MCF 10A (cell line): ENCODE results near the gene CAPN11. TPM values are rescaled to one million over a fixed set of nuclear protein-coding genes. Genes with fewer than 3 reads are reported as not detected.

ENCODE experiments used
- BruUV-seq: library from RNA; stranded (reverse); fragments of 400-500 nt; replicated peaks from 2 replicates; lab custom pipeline; 2021; lab: Mats Ljungman, UMichigan
- CTCF ChIA-PET: fragments of 300-600 bp; sonication (Branson Sonifier 250); formaldehyde crosslinking; extraction: SDS; loops from one replicate; lab custom pipeline; 2021; ENCODE audit warnings: antibody characterized with exemption, inconsistent platforms; lab: Yijun Ruan, JAX
- POLR2A ChIA-PET: fragments of 300-600, 350-650 bp; sonication (Branson Sonifier 250); formaldehyde crosslinking; extraction: SDS; loops from one replicate; lab custom pipeline; 2020; ENCODE audit warnings: antibody characterized with exemption, inconsistent platforms; lab: Yijun Ruan, JAX
- DNase-seq: peaks from one replicate; pipeline ENCODE4 v3.0.0-alpha.2; 2018; ENCODE audit not compliant: unreplicated experiment
- H3K27ac Mint-ChIP-seq: one replicate; pipeline ENCODE4 v1.8.0; 2022; ENCODE audit warnings: mild to moderate bottlenecking, low read depth, mixed read lengths; ENCODE audit not compliant: unreplicated experiment
- H3K27me3 Mint-ChIP-seq: one replicate; pipeline ENCODE4 v1.8.0; 2022; ENCODE audit warnings: mixed read lengths; ENCODE audit not compliant: insufficient read depth, unreplicated experiment
- H3K36me3 Mint-ChIP-seq: one replicate; pipeline ENCODE4 v1.8.0; 2022; ENCODE audit warnings: mild to moderate bottlenecking, moderate library complexity, mixed read lengths; ENCODE audit not compliant: insufficient read depth, unreplicated experiment
- H3K4me1 Mint-ChIP-seq: one replicate; pipeline ENCODE4 v1.8.0; 2022; ENCODE audit warnings: mixed read lengths; ENCODE audit not compliant: insufficient read depth, unreplicated experiment
- H3K4me3 Mint-ChIP-seq: one replicate; pipeline ENCODE4 v1.8.0; 2022; ENCODE audit warnings: mild to moderate bottlenecking, moderate library complexity, mixed read lengths; ENCODE audit not compliant: unreplicated experiment
- H3K9me3 Mint-ChIP-seq: one replicate; pipeline ENCODE4 v1.8.0; 2022; ENCODE audit warnings: mixed read lengths; ENCODE audit not compliant: unreplicated experiment
- intact Hi-C: fragments of 100-400 bp; cut with micrococcal nuclease; formaldehyde crosslinking; loops from 2 replicates; pipeline ENCODE4 v1.14.1; 2022
- total RNA-seq: library from RNA; stranded (reverse); gene quantifications from 2 replicates; pipeline ENCODE4 v1.2.3, GENCODE V29; 2022
- TF ChIP-seq, protein P1 (sequence below): fragments of 200-600 bp; IDR thresholded peaks from one replicate; pipeline ENCODE4 v1.8.0; 2022; ENCODE audit warnings: antibody characterized with exemption, mild to moderate bottlenecking; ENCODE audit not compliant: unreplicated experiment

CAPN11 gene
- total RNA-seq, 1 experiment from 2014 or later: not detected

GRCh38 chr6:44151348-44152108 lies 7.1 kb upstream of the CAPN11 start:
- Mint-ChIP-seq H3K9me3 (no peaks in the 10 kb centered on the region), H3K4me1 (no peaks in the 10 kb centered on the region), H3K36me3 (peaks cover 31% of the 10 kb centered on the region), H3K27ac (no peak overlapping the region), H3K4me3 (no peak overlapping the region), H3K27me3 (no peaks in the 10 kb centered on the region)
- ChIA-PET POLR2A (interaction anchor here (0.8 to 0.9 kb wide), 2 partner anchors 11 to 54 kb away, joined by 3 to 4 read pairs; no protein-coding TSS in a partner anchor), CTCF (interaction anchor here (0.6 to 1.7 kb wide), 16 partner anchors 11 to 926 kb away, joined by 3 to 10 read pairs (median 4); partner anchors contain the start of genes MRPL14 and TMEM63B)
- intact Hi-C loops: loop anchor here (1.0 kb wide), 2 partner anchors 51 to 55 kb away; no protein-coding TSS in a partner anchor
- no TSS peak for BruUV-seq
- TF ChIP-seq, protein P1, sequence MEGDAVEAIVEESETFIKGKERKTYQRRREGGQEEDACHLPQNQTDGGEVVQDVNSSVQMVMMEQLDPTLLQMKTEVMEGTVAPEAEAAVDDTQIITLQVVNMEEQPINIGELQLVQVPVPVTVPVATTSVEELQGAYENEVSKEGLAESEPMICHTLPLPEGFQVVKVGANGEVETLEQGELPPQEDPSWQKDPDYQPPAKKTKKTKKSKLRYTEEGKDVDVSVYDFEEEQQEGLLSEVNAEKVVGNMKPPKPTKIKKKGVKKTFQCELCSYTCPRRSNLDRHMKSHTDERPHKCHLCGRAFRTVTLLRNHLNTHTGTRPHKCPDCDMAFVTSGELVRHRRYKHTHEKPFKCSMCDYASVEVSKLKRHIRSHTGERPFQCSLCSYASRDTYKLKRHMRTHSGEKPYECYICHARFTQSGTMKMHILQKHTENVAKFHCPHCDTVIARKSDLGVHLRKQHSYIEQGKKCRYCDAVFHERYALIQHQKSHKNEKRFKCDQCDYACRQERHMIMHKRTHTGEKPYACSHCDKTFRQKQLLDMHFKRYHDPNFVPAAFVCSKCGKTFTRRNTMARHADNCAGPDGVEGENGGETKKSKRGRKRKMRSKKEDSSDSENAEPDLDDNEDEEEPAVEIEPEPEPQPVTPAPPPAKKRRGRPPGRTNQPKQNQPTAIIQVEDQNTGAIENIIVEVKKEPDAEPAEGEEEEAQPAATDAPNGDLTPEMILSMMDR: peak; percentile 98
- DNase-seq: peak; percentile 61

GRCh38 chr6:44152109-44152461 lies 6.5 kb upstream of the CAPN11 start:
- H3K9me3 Mint-ChIP-seq: no peaks in the 10 kb centered on the region
- POLR2A ChIA-PET: interaction anchor here (0.8 to 0.9 kb wide), 2 partner anchors 10 to 54 kb away, joined by 3 to 4 read pairs; no protein-coding TSS in a partner anchor
- H3K27me3 Mint-ChIP-seq: no peaks in the 10 kb centered on the region
- CTCF ChIA-PET: interaction anchor here (1.1 to 1.2 kb wide), 4 partner anchors 11 to 55 kb away, joined by 3 to 10 read pairs (median 4); no protein-coding TSS in a partner anchor
- intact Hi-C loops: loop anchor here (1.0 kb wide), 1 partner anchor 52 kb away; no protein-coding TSS in a partner anchor
- peaks cover 26% of the 10 kb centered on the region for H3K36me3 Mint-ChIP-seq
- BruUV-seq: no TSS peak
- TF ChIP-seq, protein P1: no peak
- no peak overlapping the region for H3K27ac Mint-ChIP-seq
- DNase-seq: no peak
- no peak overlapping the region for H3K4me3 Mint-ChIP-seq
- no peaks in the 10 kb centered on the region for H3K4me1 Mint-ChIP-seq

DNA sequence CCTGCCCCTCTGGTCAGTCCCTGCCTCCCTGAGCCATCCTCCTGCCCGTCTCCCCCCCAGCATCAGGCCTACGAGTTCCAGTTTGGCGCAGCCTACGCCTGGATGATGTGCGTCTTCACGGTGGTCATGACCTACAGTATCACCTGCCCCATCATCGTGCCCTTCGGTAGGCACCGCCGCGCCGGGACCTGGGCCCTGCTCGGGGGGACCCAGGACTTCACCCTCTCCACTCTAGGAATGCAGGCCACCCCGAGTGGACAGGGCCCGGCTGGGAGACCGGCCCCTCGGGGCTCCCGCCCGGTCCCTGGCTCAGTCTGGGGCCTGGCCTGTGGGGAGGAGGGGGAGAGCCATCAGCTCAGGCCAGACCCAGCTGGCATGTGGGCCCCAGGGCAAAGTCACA lies 6.1 kb upstream of the CAPN11 start:
- DNase-seq: no peak
- H3K9me3 Mint-ChIP-seq: no peaks in the 10 kb centered on the region
- H3K36me3 Mint-ChIP-seq: peaks cover 22% of the 10 kb centered on the region
- H3K27ac Mint-ChIP-seq: no peak overlapping the region
- no peak overlapping the region for H3K4me3 Mint-ChIP-seq
- CTCF ChIA-PET: interaction anchor here (1.0 to 1.1 kb wide), 2 partner anchors 9 to 56 kb away, joined by 3 to 4 read pairs; no protein-coding TSS in a partner anchor
- no peaks in the 10 kb centered on the region for H3K27me3 Mint-ChIP-seq
- TF ChIP-seq, protein P1: no peak
- no TSS peak for BruUV-seq
- intact Hi-C loops: loop anchor here (1.0 kb wide), 1 partner anchor 52 kb away; no protein-coding TSS in a partner anchor
- POLR2A ChIA-PET: interaction anchor here (1.0 kb wide), 1 partner anchor 56 kb away, joined by 3 read pairs; no protein-coding TSS in a partner anchor
- no peaks in the 10 kb centered on the region for H3K4me1 Mint-ChIP-seq

- no TSS peak for BruUV-seq
- POLR2A ChIA-PET: interaction anchor here (0.6 to 0.8 kb wide), 2 partner anchors 47 to 93 kb away, joined by 3 to 4 read pairs; partner anchors contain the start of gene HSP90AB1
- no peak for DNase-seq
- no peaks in the 10 kb centered on the region for H3K9me3 Mint-ChIP-seq
- H3K27me3 Mint-ChIP-seq: no peaks in the 10 kb centered on the region
- no peaks in the 10 kb centered on the region for H3K4me1 Mint-ChIP-seq
- TF ChIP-seq, protein P1: no peak
- no peak overlapping the region for H3K4me3 Mint-ChIP-seq
- H3K36me3 Mint-ChIP-seq: peaks cover 16% of the 10 kb centered on the region
- intact Hi-C loops: no loop called here
- CTCF ChIA-PET: interaction anchor here (0.7 to 1.3 kb wide), 6 partner anchors 10 to 379 kb away, joined by 3 to 5 read pairs (median 4); no protein-coding TSS in a partner anchor
- no peak overlapping the region for H3K27ac Mint-ChIP-seq
These were observed 4.6 kb upstream of the CAPN11 start for GRCh38 chr6:44154067-44154466.
